Measurements from ENCODE around the gene SH2B3. TPM values are rescaled to one million over a fixed set of nuclear protein-coding genes. Genes with fewer than 3 reads are reported as not detected.

SH2B3 gene
- total and polyA plus RNA-seq, 9 of the 15 experiments (the other 6 are each of a cell fraction or from before 2014, with no cell fraction given) = 10.8 to 75.3 (median 37.4) TPM

GRCh38 chr12:111404362-111405148 lies 1.2 kb upstream of the SH2B3 start (continued):
- TF ChIP-seq CCAR2 (IDR thresholded peaks at IDR 0.05; ENCODE audit: low read depth, low read length) (no peak), BDP1 (IDR thresholded peaks at IDR 0.05; ENCODE audit: insufficient read depth, insufficient read length) (no peak), NFE2L1 (tag; IDR thresholded peaks at IDR 0.05; ENCODE audit: borderline replicate concordance, low read depth) (no peak), YY1 (IDR thresholded peaks at IDR 0.05; ENCODE audit: borderline replicate concordance in 1 of 3, control insufficient read depth in 1 of 3, extremely low read depth in 1 of 3, insufficient read depth in 3 of 3, insufficient read length in 1 of 3, insufficient replicate concordance in 2 of 3, low read depth in 1 of 3, low read length in 2 of 3) (peak in 1 of 3 experiments; percentile 29), XRCC4 (IDR thresholded peaks at IDR 0.05; ENCODE audit: extremely low read depth, insufficient read depth, insufficient read length) (no peak), CREB3 (tag; conservative IDR thresholded peaks at IDR 0.05; ENCODE audit: low read depth) (no peak), OTX1 (CRISPR knock-in tag; IDR thresholded peaks at IDR 0.05) (no peak), ZNF175 (CRISPR knock-in tag; IDR thresholded peaks at IDR 0.05; ENCODE audit: low read depth) (peak; percentile 86), CBX3 (IDR thresholded peaks at IDR 0.05; ENCODE audit: borderline replicate concordance in 1 of 2, low read length in 2 of 2) (no peak; a peak in 1 of 3 replicates), CSDE1 (IDR thresholded peaks at IDR 0.05) (no peak), CHAMP1 (IDR thresholded peaks at IDR 0.05) (no peak), HBP1 (CRISPR knock-in tag; IDR thresholded peaks at IDR 0.05) (peak; percentile 12; the same call in 1 of the 2 replicates), ZNF551 (CRISPR knock-in tag; IDR thresholded peaks at IDR 0.05) (no peak), PCBP1 (IDR thresholded peaks at IDR 0.05; ENCODE audit: low read depth, low read length, poor library complexity, severe bottlenecking) (no peak), GTF2E2 (tag; IDR thresholded peaks at IDR 0.05) (peak; percentile 79), ATF4 (CRISPR knock-in tag; IDR thresholded peaks at IDR 0.05) (no peak), SPI1 (IDR thresholded peaks at IDR 0.05; ENCODE audit: borderline replicate concordance, low read depth, low read length) (no peak), ZNF444 (CRISPR knock-in tag; IDR thresholded peaks at IDR 0.05) (peak; percentile 70; the same call in 1 of the 2 replicates), HDAC1 (IDR thresholded peaks at IDR 0.05) (0 out of 4 replicates have a peak, but pooled peaks of 1 of the 2 experiments have one; percentile 45), USF1 (CRISPR knock-in tag; IDR thresholded peaks at IDR 0.05) (no peak)
